GM23338 (cell line): ENCODE results near the gene LZIC. TPM values are rescaled to one million over a fixed set of nuclear protein-coding genes. Genes with fewer than 3 reads are reported as not detected.

Source experiments
- ATAC-seq: fragments of 200-7000 bp; cut with Tn5 transposase; 3 replicates; pipeline ENCODE4 v1.9.1; 2020
- DNase-seq: peaks from one replicate; pipeline ENCODE4 v3.0.0-alpha.2; 2015; ENCODE audit warnings: low spot score
- H2AFZ ChIP-seq: fragments of 200-600 bp; sonication (generic); 2 replicates; pipeline ENCODE4 v1.8.0; 2016; ENCODE audit warnings: antibody characterized with exemption, mild to moderate bottlenecking, moderate library complexity
- H3F3A ChIP-seq: fragments of 200-600 bp; sonication (generic); replicated peaks from 2 replicates; pipeline ENCODE4 v1.8.0; 2017; ENCODE audit warnings: antibody characterized with exemption, mixed run types, low read depth
- H3K27ac ChIP-seq: fragments of 200-600 bp; sonication (generic); 2 replicates; pipeline ENCODE4 v1.6.1; 2016; ENCODE audit warnings: low read depth
- H3K27me3 ChIP-seq: fragments of 200-600 bp; sonication (generic); 2 replicates; pipeline ENCODE4 v1.8.0; 2016; ENCODE audit warnings: mild to moderate bottlenecking, mixed run types, moderate library complexity; ENCODE audit not compliant: insufficient read depth
- H3K36me3 ChIP-seq: fragments of 200-600 bp; sonication (generic); 2 replicates; pipeline ENCODE4 v1.8.0; 2016; ENCODE audit warnings: mild to moderate bottlenecking; ENCODE audit not compliant: insufficient read depth
- H3K4me1 ChIP-seq: fragments of 200-600 bp; sonication (generic); 2 replicates; pipeline ENCODE4 v1.8.0; 2016; ENCODE audit warnings: mild to moderate bottlenecking, moderate library complexity; ENCODE audit not compliant: insufficient read depth
- H3K4me2 ChIP-seq: fragments of 200-600 bp; sonication (generic); 2 replicates; pipeline ENCODE4 v1.7.1; 2017; ENCODE audit warnings: mixed run types
- H3K4me3 ChIP-seq: fragments of 200-600 bp; sonication (generic); 2 replicates; pipeline ENCODE4 v1.6.1; 2016; ENCODE audit warnings: mixed run types
- H3K79me2 ChIP-seq: fragments of 200-600 bp; sonication (generic); replicated peaks from 2 replicates; pipeline ENCODE4 v1.8.0; 2017; ENCODE audit warnings: mild to moderate bottlenecking; ENCODE audit not compliant: insufficient read depth
- H3K9me2 ChIP-seq: fragments of 200-600 bp; sonication (generic); 2 replicates; pipeline ENCODE4 v1.8.0; 2017; ENCODE audit not compliant: insufficient read depth
- H4K20me1 ChIP-seq: fragments of 200-600 bp; sonication (generic); replicated peaks from 2 replicates; pipeline ENCODE4 v1.8.0; 2017; ENCODE audit warnings: mild to moderate bottlenecking; ENCODE audit not compliant: insufficient read depth
- H3K27ac Mint-ChIP-seq: 2 replicates; pipeline ENCODE4 v1.8.0; 2020; ENCODE audit warnings: inconsistent platforms, mild to moderate bottlenecking, moderate library complexity, mixed read lengths
- H3K27me3 Mint-ChIP-seq: 3 replicates; pipeline ENCODE4 v1.8.0; 2022; ENCODE audit warnings: low read depth, mild to moderate bottlenecking, moderate library complexity, mixed read lengths, inconsistent platforms; ENCODE audit not compliant: insufficient read depth, poor library complexity
- H3K36me3 Mint-ChIP-seq: 3 replicates; pipeline ENCODE4 v1.8.0; 2021; ENCODE audit warnings: low read depth, mild to moderate bottlenecking, inconsistent platforms, moderate library complexity, mixed read lengths
- H3K4me1 Mint-ChIP-seq: 3 replicates; pipeline ENCODE4 v1.8.0; 2020; ENCODE audit warnings: mild to moderate bottlenecking, inconsistent platforms, mixed read lengths
- H3K4me3 Mint-ChIP-seq: 3 replicates; pipeline ENCODE4 v1.8.0; 2021; ENCODE audit warnings: moderate library complexity, mild to moderate bottlenecking, inconsistent platforms, mixed read lengths
- H3K9me3 Mint-ChIP-seq: 3 replicates; pipeline ENCODE4 v1.8.0; 2020; ENCODE audit warnings: moderate library complexity, mild to moderate bottlenecking, inconsistent platforms, mixed read lengths
- CREB1 ChIP-seq: fragments of 250-450 bp; sonication (Bioruptor Pico); IDR thresholded peaks from 2 replicates; pipeline ENCODE4 v1.5.0; 2020; ENCODE audit warnings: low read depth, mild to moderate bottlenecking, moderate library complexity
- EZH2 ChIP-seq: fragments of 200-600 bp; sonication (generic); IDR thresholded peaks from one replicate; pipeline ENCODE4 v1.8.0; 2017; ENCODE audit warnings: antibody characterized with exemption, mild to moderate bottlenecking, low read depth; ENCODE audit not compliant: unreplicated experiment
- EZH2phosphoT487 ChIP-seq: fragments of 200-600 bp; sonication (generic); IDR thresholded peaks from one replicate; pipeline ENCODE4 v1.8.1; 2018; ENCODE audit warnings: antibody characterized with exemption; ENCODE audit not compliant: unreplicated experiment
- JUNB ChIP-seq: IDR thresholded peaks from one replicate; pipeline ENCODE4 v1.6.1; 2016; ENCODE audit warnings: antibody characterized with exemption; ENCODE audit not compliant: unreplicated experiment
- NANOG ChIP-seq: IDR thresholded peaks from 2 replicates; pipeline ENCODE4 v1.6.1; 2016; ENCODE audit warnings: antibody characterized with exemption, borderline replicate concordance
- POLR2AphosphoS5 ChIP-seq: IDR thresholded peaks from 2 replicates; pipeline ENCODE4 v1.6.1; 2016; ENCODE audit warnings: antibody characterized with exemption, low read depth
- STAT1 ChIP-seq: IDR thresholded peaks from one replicate; pipeline ENCODE4 v1.6.1; 2016; ENCODE audit warnings: antibody characterized with exemption; ENCODE audit not compliant: unreplicated experiment
- ZNF114 ChIP-seq: fragments of 250-450 bp; sonication (Bioruptor Pico); IDR thresholded peaks from 2 replicates; pipeline ENCODE4 v1.5.0; 2020; ENCODE audit warnings: mild to moderate bottlenecking, moderate library complexity
- ZNF331 ChIP-seq: fragments of 250-450 bp; sonication (Bioruptor Pico); IDR thresholded peaks from 2 replicates; pipeline ENCODE4 v1.5.0; 2020; ENCODE audit warnings: low read depth, mild to moderate bottlenecking, moderate library complexity
- polyA plus RNA-seq: library from polyadenylated mRNA; unstranded; fragments of >200 nt; fragmentation: Nextera tagmentation; extraction: Ambion mirVana; gene quantifications from 2 replicates; pipeline ENCODE4 v1.2.1, GENCODE V29; 2016
- total RNA-seq: library from RNA; depleted of rRNA; stranded (reverse); fragments of >200 nt; shearing (Covaris generic); gene quantifications from 2 replicates; pipeline ENCODE4 v1.2.3, GENCODE V29; 2014
- TF ChIP-seq, protein P1 (sequence below): IDR thresholded peaks from 2 replicates; pipeline ENCODE4 v1.6.1; 2016; ENCODE audit warnings: antibody characterized with exemption
- TF ChIP-seq, protein P2 (sequence below), 2 experiments: fragments of 200-600 bp in 1 of 2; sonication (generic) in 1 of 2; conservative IDR thresholded peaks; 2 replicates each; pipeline versions ENCODE4 v1.5.1 to v1.6.1; 2016 to 2017; ENCODE audit warnings: antibody characterized with exemption in 2 of 2, low read depth in 2 of 2, mild to moderate bottlenecking in 2 of 2, moderate library complexity in 1 of 2
- TF ChIP-seq, protein P3 (sequence below): IDR thresholded peaks from one replicate; pipeline ENCODE4 v1.6.1; 2018; ENCODE audit warnings: antibody characterized with exemption; ENCODE audit not compliant: unreplicated experiment
- TF ChIP-seq, protein P4 (sequence below): fragments of 250-450 bp; sonication (Bioruptor Pico); IDR thresholded peaks from 2 replicates; pipeline ENCODE4 v1.5.0; 2020; ENCODE audit warnings: mild to moderate bottlenecking, moderate library complexity

Gene LZIC
- total and polyA plus RNA-seq, 2 experiments from 2014 or later: 19.4 to 23.5 TPM

DNA sequence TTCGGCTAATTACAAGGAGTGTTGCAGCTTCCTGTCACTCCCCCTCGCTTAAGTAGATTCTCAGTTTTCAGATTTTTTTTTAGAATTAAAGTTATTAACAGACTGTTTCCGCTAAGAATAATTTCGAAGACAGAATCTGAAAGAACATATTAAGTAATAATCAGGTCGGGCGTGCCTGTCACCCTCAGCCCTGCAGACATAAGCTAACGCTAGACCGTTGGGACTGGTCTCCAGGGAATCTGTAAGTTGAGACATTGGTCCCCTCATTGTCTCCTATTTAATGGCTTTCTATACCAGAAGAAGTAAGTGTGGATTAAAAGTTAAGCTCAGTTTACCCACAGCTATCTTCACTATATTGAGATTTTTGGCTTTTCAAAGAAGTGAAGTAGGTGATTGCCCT is 14.5 kb upstream of the LZIC start:
- peaks cover 7% of the 10 kb centered on the region; the same call in 1 of the 2 replicates for H3K4me1 ChIP-seq
- no peak overlapping the region; the same call in 1 of the 2 replicates for H3K27ac ChIP-seq
- H3K9me3 Mint-ChIP-seq: no peaks in the 10 kb centered on the region
- H3K4me1 Mint-ChIP-seq: peaks cover 11% of the 10 kb centered on the region; the same call in 2 of the 3 replicates
- no peaks in the 10 kb centered on the region for H3K36me3 ChIP-seq
- ATAC-seq: no peak
- H3K4me3 Mint-ChIP-seq: no peak overlapping the region
- DNase-seq: no peak
- no peak overlapping the region for H3K4me3 ChIP-seq
- TF ChIP-seq CREB1 (CRISPR knock-in tag): no peak
- no peak for TF ChIP-seq ZNF114
- no peak for TF ChIP-seq EZH2phosphoT487
- TF ChIP-seq, protein P1, sequence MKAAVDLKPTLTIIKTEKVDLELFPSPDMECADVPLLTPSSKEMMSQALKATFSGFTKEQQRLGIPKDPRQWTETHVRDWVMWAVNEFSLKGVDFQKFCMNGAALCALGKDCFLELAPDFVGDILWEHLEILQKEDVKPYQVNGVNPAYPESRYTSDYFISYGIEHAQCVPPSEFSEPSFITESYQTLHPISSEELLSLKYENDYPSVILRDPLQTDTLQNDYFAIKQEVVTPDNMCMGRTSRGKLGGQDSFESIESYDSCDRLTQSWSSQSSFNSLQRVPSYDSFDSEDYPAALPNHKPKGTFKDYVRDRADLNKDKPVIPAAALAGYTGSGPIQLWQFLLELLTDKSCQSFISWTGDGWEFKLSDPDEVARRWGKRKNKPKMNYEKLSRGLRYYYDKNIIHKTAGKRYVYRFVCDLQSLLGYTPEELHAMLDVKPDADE: no peak
- TF ChIP-seq, protein P2, sequence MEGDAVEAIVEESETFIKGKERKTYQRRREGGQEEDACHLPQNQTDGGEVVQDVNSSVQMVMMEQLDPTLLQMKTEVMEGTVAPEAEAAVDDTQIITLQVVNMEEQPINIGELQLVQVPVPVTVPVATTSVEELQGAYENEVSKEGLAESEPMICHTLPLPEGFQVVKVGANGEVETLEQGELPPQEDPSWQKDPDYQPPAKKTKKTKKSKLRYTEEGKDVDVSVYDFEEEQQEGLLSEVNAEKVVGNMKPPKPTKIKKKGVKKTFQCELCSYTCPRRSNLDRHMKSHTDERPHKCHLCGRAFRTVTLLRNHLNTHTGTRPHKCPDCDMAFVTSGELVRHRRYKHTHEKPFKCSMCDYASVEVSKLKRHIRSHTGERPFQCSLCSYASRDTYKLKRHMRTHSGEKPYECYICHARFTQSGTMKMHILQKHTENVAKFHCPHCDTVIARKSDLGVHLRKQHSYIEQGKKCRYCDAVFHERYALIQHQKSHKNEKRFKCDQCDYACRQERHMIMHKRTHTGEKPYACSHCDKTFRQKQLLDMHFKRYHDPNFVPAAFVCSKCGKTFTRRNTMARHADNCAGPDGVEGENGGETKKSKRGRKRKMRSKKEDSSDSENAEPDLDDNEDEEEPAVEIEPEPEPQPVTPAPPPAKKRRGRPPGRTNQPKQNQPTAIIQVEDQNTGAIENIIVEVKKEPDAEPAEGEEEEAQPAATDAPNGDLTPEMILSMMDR (conservative IDR thresholded peaks at IDR 0.05; ENCODE audit: low read depth in 2 of 2): no peak
- TF ChIP-seq ZNF331 (CRISPR knock-in tag): no peak
- no peak for TF ChIP-seq NANOG
- no peak for TF ChIP-seq STAT1
- TF ChIP-seq POLR2AphosphoS5: no peak
- TF ChIP-seq JUNB: no peak
- TF ChIP-seq, protein P3, sequence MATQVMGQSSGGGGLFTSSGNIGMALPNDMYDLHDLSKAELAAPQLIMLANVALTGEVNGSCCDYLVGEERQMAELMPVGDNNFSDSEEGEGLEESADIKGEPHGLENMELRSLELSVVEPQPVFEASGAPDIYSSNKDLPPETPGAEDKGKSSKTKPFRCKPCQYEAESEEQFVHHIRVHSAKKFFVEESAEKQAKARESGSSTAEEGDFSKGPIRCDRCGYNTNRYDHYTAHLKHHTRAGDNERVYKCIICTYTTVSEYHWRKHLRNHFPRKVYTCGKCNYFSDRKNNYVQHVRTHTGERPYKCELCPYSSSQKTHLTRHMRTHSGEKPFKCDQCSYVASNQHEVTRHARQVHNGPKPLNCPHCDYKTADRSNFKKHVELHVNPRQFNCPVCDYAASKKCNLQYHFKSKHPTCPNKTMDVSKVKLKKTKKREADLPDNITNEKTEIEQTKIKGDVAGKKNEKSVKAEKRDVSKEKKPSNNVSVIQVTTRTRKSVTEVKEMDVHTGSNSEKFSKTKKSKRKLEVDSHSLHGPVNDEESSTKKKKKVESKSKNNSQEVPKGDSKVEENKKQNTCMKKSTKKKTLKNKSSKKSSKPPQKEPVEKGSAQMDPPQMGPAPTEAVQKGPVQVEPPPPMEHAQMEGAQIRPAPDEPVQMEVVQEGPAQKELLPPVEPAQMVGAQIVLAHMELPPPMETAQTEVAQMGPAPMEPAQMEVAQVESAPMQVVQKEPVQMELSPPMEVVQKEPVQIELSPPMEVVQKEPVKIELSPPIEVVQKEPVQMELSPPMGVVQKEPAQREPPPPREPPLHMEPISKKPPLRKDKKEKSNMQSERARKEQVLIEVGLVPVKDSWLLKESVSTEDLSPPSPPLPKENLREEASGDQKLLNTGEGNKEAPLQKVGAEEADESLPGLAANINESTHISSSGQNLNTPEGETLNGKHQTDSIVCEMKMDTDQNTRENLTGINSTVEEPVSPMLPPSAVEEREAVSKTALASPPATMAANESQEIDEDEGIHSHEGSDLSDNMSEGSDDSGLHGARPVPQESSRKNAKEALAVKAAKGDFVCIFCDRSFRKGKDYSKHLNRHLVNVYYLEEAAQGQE: no peak
- no peak for TF ChIP-seq EZH2
- TF ChIP-seq, protein P4, sequence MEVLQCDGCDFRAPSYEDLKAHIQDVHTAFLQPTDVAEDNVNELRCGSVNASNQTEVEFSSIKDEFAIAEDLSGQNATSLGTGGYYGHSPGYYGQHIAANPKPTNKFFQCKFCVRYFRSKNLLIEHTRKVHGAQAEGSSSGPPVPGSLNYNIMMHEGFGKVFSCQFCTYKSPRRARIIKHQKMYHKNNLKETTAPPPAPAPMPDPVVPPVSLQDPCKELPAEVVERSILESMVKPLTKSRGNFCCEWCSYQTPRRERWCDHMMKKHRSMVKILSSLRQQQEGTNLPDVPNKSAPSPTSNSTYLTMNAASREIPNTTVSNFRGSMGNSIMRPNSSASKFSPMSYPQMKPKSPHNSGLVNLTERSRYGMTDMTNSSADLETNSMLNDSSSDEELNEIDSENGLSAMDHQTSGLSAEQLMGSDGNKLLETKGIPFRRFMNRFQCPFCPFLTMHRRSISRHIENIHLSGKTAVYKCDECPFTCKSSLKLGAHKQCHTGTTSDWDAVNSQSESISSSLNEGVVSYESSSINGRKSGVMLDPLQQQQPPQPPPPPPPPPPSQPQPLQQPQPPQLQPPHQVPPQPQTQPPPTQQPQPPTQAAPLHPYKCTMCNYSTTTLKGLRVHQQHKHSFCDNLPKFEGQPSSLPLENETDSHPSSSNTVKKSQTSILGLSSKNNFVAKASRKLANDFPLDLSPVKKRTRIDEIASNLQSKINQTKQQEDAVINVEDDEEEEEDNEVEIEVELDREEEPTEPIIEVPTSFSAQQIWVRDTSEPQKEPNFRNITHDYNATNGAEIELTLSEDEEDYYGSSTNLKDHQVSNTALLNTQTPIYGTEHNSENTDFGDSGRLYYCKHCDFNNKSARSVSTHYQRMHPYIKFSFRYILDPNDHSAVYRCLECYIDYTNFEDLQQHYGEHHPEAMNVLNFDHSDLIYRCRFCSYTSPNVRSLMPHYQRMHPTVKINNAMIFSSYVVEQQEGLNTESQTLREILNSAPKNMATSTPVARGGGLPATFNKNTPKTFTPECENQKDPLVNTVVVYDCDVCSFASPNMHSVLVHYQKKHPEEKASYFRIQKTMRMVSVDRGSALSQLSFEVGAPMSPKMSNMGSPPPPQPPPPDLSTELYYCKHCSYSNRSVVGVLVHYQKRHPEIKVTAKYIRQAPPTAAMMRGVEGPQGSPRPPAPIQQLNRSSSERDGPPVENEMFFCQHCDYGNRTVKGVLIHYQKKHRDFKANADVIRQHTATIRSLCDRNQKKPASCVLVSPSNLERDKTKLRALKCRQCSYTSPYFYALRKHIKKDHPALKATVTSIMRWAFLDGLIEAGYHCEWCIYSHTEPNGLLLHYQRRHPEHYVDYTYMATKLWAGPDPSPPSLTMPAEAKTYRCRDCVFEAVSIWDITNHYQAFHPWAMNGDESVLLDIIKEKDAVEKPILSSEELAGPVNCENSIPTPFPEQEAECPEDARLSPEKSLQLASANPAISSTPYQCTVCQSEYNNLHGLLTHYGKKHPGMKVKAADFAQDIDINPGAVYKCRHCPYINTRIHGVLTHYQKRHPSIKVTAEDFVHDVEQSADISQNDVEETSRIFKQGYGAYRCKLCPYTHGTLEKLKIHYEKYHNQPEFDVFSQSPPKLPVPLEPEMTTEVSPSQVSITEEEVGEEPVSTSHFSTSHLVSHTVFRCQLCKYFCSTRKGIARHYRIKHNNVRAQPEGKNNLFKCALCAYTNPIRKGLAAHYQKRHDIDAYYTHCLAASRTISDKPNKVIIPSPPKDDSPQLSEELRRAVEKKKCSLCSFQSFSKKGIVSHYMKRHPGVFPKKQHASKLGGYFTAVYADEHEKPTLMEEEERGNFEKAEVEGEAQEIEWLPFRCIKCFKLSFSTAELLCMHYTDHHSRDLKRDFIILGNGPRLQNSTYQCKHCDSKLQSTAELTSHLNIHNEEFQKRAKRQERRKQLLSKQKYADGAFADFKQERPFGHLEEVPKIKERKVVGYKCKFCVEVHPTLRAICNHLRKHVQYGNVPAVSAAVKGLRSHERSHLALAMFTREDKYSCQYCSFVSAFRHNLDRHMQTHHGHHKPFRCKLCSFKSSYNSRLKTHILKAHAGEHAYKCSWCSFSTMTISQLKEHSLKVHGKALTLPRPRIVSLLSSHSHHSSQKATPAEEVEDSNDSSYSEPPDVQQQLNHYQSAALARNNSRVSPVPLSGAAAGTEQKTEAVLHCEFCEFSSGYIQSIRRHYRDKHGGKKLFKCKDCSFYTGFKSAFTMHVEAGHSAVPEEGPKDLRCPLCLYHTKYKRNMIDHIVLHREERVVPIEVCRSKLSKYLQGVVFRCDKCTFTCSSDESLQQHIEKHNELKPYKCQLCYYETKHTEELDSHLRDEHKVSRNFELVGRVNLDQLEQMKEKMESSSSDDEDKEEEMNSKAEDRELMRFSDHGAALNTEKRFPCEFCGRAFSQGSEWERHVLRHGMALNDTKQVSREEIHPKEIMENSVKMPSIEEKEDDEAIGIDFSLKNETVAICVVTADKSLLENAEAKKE: no peak
- no peaks in the 10 kb centered on the region for H3K9me2 ChIP-seq
- H3F3A ChIP-seq: 0 out of 2 replicates have a peak, but pooled peaks cover 3% of the 10 kb centered on the region
- H3K79me2 ChIP-seq: no peaks in the 10 kb centered on the region
- no peaks in the 10 kb centered on the region for H3K27me3 ChIP-seq
- H3K27me3 Mint-ChIP-seq: peaks cover 4% of the 10 kb centered on the region
- H2AFZ ChIP-seq: no peak overlapping the region
- H3K4me2 ChIP-seq: no peak overlapping the region
- H3K36me3 Mint-ChIP-seq: peaks cover 3% of the 10 kb centered on the region; the same call in 1 of the 3 replicates
- H4K20me1 ChIP-seq: no peaks in the 10 kb centered on the region
- no peak overlapping the region for H3K27ac Mint-ChIP-seq
